Ovary (tissue), 3 donors: ENCODE data around the gene CUBN.

Source experiments
- CTCF ChIP-seq, 3 donors: fragments of 450-650 bp in 2 of 3; fragments of 200-600 bp in 1 of 3; IDR thresholded peaks; one replicate each; pipeline versions ENCODE4 v1.5.1 to v1.8.0; 2016 to 2022; ENCODE audit warnings: antibody characterized with exemption in 3 of 3, mild to moderate bottlenecking in 1 of 3
- EP300 ChIP-seq: sonication (generic); formaldehyde crosslinking; IDR thresholded peaks from one replicate; pipeline ENCODE4 v1.6.1; 2017; ENCODE audit warnings: antibody characterized with exemption
- POLR2A ChIP-seq: fragments of 450-650 bp; IDR thresholded peaks from one replicate; pipeline ENCODE4 v1.6.1; 2017; ENCODE audit warnings: antibody characterized with exemption, mild to moderate bottlenecking, moderate library complexity
- donor health status: DM: no; HTN: no; CAD: no.

GRCh38 chr10:16816830-16817124 lies 312.8 kb downstream of the CUBN start:
- TF ChIP-seq CTCF (IDR thresholded peaks at IDR 0.05) (no peak), POLR2A (no peak), EP300 (no peak)
